ENCODE measurements around the gene C3orf20.

C3orf20 gene

DNA sequence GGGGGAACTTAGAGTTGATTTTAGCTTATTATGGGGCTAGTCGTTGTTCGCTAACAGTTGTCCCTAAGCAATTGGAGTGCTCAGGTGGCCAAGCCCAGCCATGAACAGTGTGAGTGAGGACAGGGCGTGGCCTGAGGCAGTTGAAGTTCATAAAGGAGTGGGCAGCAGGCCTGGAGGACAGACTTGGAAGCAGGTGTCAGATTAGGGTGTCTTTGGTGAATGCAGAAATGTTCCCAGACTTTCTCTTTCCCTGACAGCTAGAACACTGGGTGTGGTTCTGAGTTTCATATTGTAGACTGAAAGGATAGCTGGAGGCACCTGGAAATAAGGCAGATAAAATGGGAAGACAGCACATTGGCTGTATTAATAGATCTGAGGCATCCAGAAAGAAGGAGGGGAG lies 84.0 kb downstream of the C3orf20 start:
- no peak for DNase-seq (ENCODE audit: low read depth)

DNA sequence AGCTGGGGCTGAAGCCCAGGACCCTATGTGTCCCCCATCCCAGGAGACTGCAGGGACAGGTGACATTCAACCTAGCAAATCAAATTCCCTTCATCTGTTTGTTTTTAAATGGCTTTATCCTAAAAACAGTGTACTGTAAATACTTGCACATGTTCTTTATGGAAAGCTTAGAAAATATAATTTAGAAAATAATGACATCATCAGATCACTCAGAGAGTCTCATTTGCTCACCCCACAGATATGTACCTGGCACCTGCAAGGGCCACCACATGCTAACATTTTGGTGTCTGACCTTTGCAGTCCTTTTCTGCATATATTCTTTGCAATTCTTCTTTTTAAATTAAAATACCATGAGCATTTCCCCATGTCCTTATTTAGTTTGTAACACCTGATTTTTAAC lies 85.2 kb downstream of the C3orf20 start:
- no peak for DNase-seq (ENCODE audit: low read depth)

DNA sequence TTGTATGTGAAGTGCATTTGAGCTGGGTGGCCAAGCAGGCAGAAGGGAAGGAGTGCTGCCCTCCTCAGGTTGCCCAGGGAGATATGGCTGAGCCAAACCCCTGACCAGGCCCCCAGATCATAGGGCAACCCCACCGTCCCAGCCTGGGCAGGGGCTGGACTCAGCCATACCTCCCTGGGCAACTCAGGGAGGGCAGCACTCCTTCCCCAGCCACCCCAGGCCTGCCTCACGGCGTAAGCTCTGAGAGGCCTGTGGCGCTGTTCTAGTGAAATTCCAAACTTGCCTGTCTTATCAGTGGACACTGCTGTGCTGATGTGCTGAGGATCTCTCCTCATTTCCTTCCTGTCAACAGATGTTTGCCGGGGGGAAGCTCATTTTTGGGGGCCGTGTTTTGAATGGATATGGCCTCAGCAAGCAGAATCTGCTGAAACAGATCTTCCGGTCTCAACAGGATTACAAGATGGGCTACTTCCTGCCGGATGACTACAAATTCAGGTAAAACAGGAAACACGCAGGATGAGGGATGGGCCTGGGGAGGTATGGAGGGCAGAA lies 86.3 kb downstream of the C3orf20 start:
- DNase-seq (ENCODE audit: low read depth), result no peak

DNA sequence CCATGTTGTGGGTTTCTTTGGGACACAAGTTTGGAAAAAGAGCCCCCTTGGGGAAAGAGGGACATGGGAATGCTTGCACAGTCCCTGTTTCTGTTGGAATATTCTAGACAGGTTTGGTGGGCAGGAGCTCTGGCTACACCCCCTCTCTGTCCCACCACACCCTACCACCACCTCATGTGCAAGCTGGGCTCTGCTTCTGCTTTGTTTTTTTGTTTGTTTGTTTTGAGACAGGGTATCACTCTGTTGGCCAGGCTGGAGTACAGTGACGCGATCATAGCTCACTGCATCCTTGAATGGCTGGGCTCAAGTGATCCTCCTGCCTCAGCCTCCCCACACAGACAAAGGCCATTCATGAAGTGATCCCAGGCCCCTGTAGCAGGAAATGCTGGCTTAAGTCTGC lies 86.9 kb downstream of the C3orf20 start:
- no peak for DNase-seq (ENCODE audit: low read depth)

DNA sequence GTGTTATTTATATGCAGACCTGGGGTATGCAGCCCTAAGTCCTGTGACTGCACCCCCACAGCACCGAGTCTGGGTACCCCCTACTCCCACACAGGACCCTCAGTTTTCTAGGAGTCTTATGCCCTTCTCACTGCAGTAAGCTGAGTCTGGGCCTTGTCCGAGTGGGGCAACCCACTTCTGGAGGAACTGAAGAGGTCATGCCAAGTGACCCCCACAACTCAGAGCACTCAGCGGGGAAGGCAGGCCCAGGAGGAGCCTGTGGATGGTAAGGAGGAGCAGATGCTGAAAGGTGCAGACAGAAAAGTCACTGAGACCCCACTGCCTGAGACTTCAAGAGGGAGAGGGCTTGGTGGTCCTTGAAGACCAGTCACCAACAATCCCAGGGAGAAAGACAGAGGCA lies 87.8 kb downstream of the C3orf20 start:
- no peak for DNase-seq (ENCODE audit: low read depth)

DNA sequence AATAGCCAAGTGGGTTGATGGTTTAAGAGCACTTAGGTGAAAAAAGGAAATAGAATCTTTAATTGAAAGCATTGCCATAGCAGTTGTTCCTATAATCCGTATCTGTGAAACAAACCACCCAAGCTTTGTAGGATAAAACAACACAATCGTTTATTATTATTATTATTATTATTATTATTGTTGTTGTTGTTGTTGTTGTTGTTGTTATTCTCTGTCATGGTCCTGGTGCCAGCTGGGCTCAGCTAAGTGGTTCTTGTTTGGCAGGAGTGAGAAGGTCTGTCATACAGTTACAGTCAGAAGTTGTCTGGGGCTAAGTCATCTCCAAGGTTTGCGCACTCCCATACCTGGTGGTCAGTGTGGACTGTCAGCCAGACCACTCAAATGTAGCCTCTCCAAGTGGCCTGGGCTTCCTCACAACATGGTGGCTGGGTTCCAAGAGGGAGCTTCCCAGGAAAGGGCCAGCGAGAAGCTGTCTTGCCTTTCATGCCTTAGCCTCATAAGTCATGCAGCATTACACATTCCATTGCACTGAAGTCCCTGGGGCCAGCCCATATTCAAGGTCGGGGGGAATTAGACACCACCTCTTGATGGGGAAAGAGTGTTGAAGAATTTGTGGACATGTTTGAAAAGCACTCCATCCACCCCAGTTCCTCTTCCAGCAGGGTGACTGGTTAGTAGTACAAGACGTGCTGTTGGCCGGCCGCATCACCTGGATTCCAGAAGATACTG lies 89.6 kb downstream of the C3orf20 start:
- no peak for DNase-seq (ENCODE audit: low read depth)

DNA sequence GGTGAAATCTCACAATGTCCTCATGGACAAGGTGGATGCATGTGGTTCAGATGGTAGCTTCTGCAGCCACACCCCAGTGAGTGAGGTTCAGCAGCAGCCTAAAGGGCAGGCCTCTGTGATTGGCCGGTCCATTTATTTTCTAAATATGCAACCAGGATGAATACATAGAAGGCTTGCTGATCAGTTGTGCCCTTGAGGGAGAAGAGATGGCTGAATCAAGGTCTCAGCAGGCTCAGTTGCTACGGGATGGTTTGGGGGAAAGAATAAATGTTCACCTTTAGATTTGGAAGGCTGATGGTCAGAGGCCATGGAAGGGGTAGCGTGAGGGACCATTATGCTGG lies 90.1 kb downstream of the C3orf20 start:
- DNase-seq (ENCODE audit: low read depth), result no peak

DNA sequence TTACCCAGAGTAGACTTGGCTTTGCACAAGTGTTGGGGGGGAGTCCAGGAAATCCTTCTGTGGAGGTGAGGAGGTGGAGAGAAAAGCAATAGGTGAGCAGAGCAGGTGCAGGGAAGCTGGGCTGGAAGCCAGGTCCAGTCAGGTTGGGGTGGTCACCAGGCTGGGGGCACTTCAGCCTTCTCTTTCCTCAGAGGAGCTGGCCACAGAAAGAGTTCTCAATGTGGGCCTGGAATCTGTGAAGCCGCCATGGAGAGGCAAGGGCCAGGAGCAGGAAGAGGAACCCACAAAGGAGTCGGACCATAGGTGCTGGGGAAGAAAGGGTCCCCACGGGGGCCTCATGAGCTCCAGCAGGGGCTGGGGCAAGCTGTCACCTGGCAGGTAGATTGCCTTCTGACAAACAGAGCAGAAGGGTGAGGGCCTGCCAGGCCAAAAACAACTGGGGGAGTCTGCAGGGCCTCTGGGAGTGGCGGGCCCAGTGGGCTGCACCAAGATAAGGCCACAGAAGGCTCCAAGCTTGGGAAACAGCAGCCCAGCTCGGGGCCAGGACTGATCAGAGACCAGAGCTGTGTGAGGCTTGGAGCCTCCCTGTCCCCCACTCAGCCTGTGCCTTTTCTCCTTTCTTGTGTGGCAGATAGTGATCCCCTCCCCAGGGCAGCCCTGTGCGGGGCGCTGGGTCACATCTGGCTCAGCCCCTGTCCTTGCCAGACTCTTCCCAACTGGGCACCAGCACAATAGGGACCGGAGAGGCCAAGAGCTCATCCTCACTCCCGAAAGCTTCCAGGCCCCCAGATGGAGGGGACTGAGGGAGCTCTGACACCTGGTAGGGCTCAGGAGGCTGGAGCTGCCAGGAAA lies 90.9 kb downstream of the C3orf20 start:
- no peak for DNase-seq (ENCODE audit: low read depth)

DNA sequence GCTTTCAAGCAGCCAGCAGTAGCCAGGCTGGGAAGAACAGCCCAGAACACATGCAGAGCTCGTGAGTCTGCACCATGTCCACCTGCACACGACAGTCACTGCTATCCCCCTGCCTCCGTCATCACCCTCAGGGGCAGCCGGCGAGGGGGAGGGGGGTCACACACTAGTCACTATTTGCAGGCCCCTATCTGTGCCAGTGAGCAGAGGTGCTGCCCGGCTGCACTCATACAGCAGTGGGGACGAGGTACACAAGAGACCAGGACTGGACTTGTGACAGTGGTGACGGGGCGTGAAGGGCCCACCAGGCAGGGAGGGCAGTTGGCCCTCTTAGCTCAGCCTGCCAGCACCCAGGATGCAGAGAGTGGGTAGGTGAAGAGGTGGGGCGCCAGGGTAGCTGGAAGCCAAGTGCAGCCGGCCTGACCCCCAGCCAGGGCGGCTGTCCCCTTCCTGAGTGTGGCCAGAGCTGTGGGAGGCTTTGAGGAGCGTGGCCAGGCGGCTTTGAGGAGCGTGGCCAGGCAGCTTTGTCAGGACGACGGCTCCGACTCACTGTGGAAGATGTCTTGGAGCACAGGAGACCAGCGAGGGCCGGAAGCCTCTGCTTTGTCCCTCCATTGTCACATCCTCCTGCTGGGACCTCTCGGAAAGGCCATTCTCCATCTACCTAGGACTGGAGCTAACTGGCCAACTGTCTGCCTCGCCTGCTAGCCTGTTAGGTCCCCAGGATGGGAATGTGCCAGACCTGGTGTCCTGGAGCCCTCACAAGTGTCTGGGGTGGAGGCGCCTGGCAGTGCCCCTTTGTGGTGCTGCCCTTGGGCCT lies 91.7 kb downstream of the C3orf20 start:
- no peak for DNase-seq (ENCODE audit: low read depth)

DNA sequence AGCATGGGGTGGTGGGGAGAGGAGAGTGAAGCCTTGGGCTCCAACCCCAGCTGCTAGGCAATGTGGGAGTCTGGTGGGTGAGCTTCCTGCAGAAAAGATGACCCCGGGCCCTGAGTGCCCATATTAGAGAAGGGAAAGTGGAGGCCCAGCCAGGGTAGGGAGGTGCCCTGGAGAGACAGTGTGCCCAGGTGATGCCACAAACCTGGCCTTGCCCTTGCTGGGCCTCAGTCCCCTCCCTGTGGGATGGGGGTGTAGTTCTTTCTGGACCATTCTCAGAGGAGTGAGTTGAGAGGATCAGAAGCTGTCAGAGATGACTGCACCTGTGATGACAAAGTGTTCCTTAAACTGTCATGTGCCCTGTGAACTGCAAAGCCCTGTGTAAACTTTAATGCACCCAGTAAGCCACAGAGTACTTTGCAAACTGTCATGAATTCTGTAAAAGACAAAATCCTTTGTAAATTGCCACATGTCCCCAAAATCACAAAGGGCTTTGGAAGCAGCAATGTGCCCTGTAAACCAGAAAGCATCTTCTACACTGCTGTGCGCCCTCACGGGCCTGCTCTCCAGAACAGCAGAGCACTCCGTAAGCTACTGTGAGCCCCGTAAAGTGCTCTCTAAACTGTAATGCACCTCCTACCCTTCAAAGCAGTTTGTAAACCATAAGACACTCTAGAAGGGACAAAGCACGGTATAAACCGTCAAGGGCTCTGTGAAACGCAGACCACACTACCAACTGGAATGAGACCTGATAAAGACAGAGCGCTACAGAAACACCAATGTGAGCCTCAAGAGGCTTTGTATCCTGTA lies 92.5 kb downstream of the C3orf20 start:
- DNase-seq (ENCODE audit: low read depth), result no peak

DNA sequence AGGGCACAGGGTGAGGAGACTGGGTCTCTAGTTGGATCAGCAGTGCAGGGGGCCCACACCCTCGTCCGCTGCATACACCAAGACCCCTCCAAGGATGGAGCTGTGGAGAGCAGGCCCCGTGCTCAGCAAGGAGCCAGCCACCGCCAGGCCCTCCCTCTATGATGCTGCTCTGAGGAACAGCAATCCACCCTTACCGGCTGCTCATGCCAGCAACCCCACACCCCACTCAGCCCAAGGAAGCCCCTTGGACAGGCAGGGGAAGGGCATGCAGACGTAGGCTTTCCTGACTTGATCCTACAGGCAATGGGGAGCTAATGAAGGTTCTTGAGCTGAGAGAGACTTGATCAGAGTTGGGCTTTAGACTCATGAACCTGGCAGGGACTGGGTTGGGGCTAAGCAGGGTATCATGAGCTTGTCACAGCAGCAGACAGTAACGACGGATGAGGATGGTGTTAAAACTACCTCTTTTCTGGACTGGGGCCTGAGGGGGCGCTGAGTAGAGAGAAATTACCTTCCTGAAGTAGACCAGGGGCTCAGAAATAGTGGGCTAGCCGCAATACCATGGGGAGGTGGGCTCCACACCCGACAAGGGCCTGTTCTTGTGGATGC lies 93.3 kb downstream of the C3orf20 start:
- DNase-seq (ENCODE audit: low read depth), result no peak

DNA sequence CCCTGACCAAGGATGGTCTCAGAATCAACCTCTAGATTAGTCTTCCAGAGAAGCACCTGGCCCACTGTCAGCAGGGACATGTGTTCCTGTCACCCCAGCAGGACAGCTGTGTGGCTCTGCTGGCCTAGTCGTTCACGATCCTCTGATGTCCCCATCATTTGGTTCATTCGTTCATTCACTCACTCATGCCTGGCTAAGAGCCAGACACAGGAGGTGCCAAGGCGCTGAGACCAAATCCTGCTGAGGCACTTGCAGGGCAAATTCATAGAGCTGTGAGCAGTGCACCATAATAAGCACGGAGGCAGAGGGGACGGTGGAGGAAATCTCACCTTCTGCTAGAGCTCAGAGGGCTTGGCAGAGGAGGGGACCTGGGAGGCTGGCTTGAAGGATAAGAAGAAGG lies 93.9 kb downstream of the C3orf20 start:
- no peak for DNase-seq (ENCODE audit: low read depth)

DNA sequence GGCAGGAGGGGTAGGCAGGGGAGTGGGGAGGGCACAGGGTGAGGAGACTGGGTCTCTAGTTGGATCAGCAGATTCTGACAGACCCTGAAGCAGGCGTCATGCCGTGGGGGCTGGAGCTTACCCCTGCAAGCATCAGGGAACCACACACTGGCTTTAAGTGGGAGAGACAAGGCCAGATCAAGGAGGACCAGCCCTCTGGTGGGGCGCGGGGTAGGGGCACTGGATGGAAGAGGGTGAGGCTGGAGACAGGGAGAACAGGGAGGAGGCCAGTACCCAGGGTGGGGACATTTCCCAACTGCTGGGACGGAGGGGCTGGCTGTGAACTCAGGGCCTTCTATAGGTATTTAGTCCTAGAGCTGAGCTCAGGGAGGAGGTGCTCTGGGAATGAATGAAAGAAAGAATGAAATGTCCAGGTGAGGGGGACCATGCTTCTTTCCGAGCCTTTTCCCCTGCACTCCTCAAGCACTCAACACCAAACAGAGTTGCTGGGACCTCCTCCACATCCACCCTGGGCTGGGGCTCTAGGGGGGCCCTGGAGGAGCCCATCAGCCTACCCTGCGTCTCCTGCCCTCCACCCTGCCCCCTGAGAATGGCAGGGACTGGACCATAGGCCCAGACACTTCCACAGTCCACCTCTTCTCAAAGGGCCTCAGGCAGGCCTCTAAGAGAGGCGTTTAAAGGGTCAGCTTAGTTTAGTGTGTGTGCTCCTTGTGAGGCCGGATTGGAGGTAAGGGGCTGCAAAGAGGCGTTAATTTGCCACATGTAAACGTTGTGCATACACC lies 94.8 kb downstream of the C3orf20 start:
- no peak for DNase-seq (ENCODE audit: low read depth)

DNA sequence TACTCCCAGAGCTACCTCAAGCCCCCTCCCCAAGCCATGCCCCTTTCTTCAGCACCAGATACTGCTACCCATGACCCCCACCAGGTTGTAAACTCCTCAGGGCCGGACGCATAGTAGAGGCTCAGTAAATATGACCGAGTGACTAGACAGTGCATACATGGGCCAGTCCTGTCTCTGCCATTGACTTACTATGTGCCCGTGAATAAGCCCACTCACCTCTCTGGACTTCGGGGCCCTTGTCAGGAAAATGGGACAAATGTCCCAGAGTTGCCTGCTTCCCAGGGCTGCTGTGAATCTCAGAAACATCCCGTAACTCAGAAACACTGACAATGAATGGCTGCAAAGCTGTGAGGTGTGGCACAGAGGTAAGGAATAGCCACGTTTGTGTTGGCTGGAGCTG lies 95.7 kb downstream of the C3orf20 start:
- no peak for DNase-seq (ENCODE audit: low read depth)

DNA sequence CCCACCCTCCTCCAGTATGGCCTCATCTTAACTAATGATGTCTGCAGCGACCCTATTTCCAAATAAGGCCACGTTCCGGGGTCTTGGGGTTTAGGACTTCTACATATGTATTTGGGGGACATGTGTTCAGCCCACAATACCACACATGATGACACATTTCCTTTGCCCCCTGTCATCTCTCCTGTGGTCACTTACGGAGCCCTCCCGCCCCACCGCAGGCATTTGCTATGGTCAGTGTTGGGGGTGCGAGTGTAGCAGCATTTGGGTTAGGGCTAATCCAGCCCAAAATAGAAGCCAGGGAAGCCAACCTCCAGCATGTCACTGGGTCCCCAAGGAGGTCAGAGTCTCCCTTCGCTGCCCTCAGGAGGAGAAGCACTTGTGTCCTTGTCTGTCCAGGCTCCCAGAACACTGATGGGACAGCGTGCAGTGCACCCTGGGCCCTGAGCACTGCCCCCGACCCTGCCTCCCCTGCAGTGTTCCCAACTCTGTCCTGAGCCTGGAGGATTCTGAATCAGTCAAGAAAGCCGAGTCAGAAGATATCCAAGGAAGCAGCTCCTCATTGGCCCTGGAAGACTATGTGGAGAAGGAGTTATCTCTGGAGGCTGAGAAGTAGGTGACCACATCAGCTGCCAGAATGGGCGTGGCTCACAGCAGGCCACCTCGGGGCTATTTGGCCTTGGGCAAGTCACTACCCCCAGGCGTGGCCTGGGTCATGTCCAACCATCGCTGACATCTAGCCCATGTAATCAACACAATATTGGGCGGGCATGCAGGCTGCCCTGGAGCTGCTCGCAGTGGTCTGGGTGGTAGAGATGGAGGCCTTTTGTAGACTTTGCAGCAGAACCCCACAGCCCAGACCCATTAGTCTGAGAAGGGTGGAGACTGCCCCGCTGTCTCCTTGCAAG lies 96.9 kb downstream of the C3orf20 start:
- DNase-seq (ENCODE audit: low read depth), result no peak

DNA sequence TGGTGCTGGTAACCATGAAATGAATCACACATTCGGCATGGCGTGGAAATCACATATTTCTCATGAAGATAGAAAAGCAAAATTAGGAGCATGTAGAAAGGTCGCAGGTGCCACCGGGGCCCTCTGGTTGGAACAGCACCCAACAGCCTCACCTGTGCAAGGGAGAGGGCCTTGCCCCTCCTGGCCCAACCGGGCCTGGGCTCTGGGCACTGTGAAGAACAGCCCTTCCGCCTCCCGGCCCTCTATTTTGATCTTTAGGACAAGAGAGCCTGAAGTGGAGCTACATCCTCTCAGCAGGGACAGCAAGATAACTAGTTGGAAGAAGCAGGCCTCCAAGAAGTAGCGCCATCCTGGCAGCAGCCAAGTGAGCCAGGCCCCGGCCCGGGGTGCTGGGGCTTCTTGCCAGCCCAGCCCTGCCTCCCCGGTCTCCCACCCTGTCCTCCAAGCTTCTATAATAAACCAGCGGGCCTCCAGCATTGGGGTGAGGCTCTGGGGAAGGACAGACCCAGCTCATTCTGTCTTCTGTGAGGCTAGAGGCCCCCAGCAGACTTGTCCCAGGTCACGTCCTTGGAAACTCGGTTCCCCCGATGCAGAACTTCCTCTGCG lies 97.7 kb downstream of the C3orf20 start:
- no peak for DNase-seq (ENCODE audit: low read depth)

DNA sequence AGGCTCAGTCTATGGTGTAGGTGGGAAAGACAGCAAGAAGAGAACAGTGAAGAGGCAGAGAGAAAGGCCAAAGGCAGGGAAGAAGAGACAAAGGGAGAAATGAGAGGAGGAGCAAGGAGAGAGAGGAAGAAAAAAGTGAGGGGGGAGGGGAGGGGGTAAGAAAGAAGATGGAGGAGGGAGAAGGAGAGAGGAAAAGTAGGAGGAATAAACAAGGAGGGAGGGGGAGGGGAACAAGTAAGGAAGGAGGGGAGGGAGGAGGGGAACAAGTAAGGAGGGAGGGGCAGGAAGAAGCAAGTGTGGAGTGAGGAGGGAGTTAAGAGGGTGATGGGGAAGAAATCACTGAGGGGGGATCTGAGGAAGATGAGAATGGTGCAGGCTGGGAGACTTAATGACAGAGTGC lies 98.3 kb downstream of the C3orf20 start:
- no peak for DNase-seq (ENCODE audit: low read depth)

DNA sequence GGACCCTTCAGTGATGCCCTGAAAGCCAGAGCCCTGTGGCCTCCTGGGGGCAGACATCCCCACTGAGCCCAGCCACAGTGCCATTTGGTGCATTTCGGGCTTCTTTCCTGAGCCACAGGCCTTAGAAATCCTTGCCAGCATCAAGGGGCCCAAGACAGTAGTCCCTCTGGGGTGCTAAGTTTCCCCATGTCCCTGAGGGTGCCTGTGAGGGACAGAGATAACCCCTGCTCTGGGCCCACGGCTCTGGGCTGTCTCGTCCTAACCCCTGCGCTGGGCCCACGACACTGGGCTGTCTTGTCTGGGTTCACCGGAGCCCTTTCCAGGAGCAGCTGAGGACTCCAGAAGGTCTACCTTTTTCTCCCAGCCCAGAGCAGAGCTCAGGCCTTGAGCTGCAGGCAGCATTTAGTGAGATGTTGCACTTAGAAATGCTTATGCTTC lies 98.8 kb downstream of the C3orf20 start:
- no peak for DNase-seq (ENCODE audit: low read depth)

DNA sequence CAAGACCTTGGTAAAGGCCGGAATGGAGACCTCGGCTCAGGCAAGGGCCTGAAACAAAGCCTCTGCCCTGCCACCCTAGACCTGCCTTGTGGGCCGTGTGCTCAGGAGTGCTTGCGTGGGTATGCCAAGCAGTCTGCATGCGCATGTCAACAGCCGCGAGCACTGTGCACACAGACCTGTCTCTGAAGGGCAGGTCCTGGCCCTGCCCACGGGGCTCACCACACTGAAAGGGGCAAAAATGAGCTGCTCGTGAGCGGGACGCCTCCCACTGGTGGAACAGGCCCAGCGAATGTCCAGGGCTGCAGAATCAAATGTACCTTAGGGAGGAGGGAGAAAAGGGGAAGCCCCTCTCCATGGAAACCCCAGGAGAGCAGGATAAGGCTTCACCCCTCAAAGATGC lies 99.5 kb downstream of the C3orf20 start:
- DNase-seq (ENCODE audit: low read depth), result no peak

Measured in non-pigmented ciliary epithelial cell (primary cell).